ENCODE results near the gene NIP7.
A peak's percentile ranks its signal among the peaks of the same experiment; 100 is the strongest.

Gene NIP7

DNA sequence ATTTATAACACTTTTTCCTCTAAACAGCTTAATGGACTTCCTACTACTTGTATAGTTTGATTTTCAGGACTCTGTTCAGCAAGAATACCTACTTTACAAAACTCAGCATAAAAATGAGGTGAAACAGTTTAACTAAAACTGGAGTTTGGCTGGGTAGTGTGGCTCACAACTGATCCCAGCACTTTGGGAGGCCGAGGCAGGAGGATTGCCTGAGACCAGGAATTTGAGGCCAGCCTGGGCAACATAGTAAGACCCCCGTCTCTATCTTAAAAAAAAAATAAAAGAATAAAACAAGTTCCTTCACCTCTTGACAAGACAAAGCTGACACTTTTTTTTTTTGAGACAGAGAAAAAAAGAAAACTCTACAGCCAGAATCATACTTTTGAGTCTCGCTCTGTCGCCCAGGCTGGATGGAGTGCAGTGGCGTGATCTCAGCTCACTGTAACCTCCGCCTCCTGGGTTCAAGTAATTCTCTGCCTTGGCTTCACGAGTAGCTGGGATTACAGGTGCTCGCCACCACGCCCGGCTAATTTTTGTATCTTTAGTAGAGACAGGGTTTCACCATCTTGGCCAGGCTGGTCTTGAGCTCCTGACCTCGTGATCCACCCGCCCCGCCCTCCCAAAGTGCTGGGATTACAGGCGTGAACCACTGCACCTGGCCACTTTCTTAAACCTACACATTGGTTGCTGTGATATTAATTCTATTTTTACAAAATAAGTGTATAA lies 11.8 kb upstream of the NIP7 start:
- TF ChIP-seq POLR2AphosphoS5 (IDR thresholded peaks at IDR 0.05; ENCODE audit: low read depth, low read length) (0 out of 2 replicates have a peak, but pooled peaks have one; percentile 29), FOXP2 (optimal IDR thresholded peaks at IDR 0.05; ENCODE audit: borderline replicate concordance, extremely low read depth, extremely low read length, insufficient read depth) (no peak), TAF1 (IDR thresholded peaks at IDR 0.05; ENCODE audit: borderline replicate concordance, insufficient read depth, low read length) (no peak), SIN3A (IDR thresholded peaks at IDR 0.05; ENCODE audit: borderline replicate concordance, insufficient read depth, low read length) (no peak)

DNA sequence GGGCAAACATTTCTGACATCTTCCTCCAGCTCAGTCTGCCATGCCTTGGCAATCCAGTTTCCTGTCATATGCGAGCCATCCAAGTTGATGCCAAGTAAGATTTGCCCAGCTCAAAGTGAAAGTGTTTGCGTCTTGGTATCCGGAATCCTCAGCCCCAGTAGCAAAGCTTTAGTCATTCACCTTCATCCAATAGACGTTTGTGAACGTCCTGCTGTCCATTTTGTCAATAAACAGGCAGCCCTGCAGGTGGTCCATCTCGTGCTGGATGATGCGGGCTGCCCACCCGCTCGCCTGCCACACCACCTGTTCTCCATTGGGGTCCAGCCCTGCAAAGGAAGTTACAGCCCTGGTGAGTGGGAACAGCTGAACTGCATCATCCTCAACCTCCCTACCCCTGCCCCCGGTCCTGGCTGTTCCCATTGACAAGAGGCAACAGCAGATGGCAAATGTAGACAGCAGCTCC lies 10.7 kb upstream of the NIP7 start:
- TF ChIP-seq POLR2AphosphoS5 (IDR thresholded peaks at IDR 0.05; ENCODE audit: low read depth, low read length): no peak
- no peak for TF ChIP-seq FOXP2 (optimal IDR thresholded peaks at IDR 0.05; ENCODE audit: borderline replicate concordance, extremely low read depth, extremely low read length, insufficient read depth)
- TF ChIP-seq TAF1 (IDR thresholded peaks at IDR 0.05; ENCODE audit: borderline replicate concordance, insufficient read depth, low read length): no peak
- TF ChIP-seq SIN3A (IDR thresholded peaks at IDR 0.05; ENCODE audit: borderline replicate concordance, insufficient read depth, low read length): no peak
- TF ChIP-seq, protein P1, sequence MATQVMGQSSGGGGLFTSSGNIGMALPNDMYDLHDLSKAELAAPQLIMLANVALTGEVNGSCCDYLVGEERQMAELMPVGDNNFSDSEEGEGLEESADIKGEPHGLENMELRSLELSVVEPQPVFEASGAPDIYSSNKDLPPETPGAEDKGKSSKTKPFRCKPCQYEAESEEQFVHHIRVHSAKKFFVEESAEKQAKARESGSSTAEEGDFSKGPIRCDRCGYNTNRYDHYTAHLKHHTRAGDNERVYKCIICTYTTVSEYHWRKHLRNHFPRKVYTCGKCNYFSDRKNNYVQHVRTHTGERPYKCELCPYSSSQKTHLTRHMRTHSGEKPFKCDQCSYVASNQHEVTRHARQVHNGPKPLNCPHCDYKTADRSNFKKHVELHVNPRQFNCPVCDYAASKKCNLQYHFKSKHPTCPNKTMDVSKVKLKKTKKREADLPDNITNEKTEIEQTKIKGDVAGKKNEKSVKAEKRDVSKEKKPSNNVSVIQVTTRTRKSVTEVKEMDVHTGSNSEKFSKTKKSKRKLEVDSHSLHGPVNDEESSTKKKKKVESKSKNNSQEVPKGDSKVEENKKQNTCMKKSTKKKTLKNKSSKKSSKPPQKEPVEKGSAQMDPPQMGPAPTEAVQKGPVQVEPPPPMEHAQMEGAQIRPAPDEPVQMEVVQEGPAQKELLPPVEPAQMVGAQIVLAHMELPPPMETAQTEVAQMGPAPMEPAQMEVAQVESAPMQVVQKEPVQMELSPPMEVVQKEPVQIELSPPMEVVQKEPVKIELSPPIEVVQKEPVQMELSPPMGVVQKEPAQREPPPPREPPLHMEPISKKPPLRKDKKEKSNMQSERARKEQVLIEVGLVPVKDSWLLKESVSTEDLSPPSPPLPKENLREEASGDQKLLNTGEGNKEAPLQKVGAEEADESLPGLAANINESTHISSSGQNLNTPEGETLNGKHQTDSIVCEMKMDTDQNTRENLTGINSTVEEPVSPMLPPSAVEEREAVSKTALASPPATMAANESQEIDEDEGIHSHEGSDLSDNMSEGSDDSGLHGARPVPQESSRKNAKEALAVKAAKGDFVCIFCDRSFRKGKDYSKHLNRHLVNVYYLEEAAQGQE (IDR thresholded peaks at IDR 0.05; ENCODE audit: insufficient read depth in 1 of 2, low read depth in 2 of 2, low read length in 2 of 2): no peak

DNA sequence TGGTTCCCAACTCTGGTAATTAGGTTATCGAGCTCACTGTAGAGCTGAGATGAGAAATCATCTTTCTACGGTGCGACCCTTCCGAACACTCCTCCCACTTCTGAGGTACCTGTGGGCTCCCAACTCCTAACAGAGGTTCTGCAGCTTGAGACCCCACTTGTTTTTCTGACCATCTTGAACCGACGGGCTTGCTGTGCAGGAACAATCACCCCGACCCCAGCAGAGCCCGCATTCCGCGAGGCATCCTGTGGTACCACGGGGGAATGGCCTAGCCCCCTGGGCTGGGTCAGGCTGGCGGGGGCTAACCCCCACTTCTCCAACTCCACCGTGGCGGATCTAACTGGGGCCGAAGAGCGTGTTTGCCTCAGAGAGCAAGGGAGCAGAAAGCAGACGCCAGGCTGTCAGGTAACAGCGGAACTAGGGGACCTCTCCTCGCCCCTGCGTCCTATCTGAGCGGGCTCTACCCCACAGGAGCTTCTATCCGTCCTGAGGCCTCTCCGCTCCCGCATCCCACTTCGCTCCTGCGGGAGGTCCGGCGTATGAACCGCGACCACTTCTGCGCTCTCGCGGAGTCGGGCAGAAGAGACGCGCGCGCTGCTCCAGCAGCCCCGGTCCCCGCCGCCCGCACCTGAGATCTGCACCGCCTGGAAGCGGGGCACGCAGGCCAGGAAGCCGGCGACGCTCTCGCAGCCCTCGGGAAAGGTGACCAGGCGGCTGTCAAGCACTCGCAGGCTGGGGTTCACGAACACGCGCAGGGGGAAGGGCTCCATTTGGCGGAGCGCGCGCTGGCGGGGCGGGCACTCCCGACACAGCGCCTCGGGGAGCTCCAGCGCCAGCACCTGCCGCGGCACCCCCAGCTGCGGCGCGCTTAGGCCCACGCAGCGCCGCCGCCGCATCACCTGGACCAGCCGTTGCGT lies 9.9 kb upstream of the NIP7 start:
- TF ChIP-seq POLR2AphosphoS5 (IDR thresholded peaks at IDR 0.05; ENCODE audit: low read depth, low read length) (no peak), FOXP2 (optimal IDR thresholded peaks at IDR 0.05; ENCODE audit: borderline replicate concordance, extremely low read depth, extremely low read length, insufficient read depth) (no peak), SIN3A (IDR thresholded peaks at IDR 0.05; ENCODE audit: borderline replicate concordance, insufficient read depth, low read length) (peak; percentile 5; the same call in 1 of the 2 replicates), TAF1 (IDR thresholded peaks at IDR 0.05; ENCODE audit: borderline replicate concordance, insufficient read depth, low read length) (no peak)
- TF ChIP-seq, protein P1 (IDR thresholded peaks at IDR 0.05; ENCODE audit: insufficient read depth in 1 of 2, low read depth in 2 of 2, low read length in 2 of 2): no peak

DNA sequence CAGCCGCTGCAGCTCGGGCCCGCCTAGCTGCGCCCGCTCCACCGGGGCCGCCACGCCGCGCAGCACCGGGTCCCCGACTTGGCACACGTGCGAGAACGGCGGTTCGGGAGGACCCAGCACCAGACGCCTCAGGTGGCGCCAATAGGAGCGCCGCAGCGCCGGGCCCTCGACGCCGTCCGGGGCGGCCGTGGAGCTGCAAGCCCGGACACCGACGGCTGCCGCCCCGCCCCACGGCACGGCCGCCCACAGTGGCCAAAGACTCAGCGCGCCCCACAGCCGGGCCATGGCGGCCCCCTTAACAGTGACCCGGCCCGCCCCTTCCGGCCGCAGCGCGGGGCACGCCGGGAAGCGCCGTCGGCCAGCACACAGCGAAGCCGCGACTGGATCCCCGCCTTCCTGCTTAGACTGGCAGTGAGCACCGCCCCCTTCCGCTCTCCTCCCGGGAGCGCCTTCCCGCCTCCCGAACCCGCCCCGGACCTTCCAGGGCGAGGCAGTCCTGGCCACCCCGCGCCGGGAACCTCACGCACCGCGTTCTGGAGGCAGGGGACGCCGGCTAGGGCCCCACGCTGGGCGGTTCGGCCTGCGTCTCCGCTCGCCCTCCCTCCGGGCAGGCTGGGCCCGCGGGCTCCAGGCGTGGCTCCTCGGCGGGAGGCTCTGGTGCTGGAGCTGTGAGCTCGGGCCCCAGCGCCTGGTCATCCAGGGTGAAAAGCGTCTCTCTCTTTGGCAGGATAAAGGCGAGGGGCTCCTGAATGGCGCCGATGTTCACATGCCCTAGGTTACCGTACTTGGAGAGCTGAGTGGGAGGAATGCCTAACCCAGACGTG lies 9.1 kb upstream of the NIP7 start, which contains the start of gene PDF:
TSS of gene PDF (minus strand) at position 303 of the 824 bp plus-strand sequence. CDS start at position 285, 18 bp downstream.
- TF ChIP-seq SIN3A (IDR thresholded peaks at IDR 0.05; ENCODE audit: borderline replicate concordance, insufficient read depth, low read length): 0 out of 2 replicates have a peak, but pooled peaks have one; percentile 6
- peak; percentile 88 for TF ChIP-seq POLR2AphosphoS5 (IDR thresholded peaks at IDR 0.05; ENCODE audit: low read depth, low read length)
- TF ChIP-seq FOXP2 (optimal IDR thresholded peaks at IDR 0.05; ENCODE audit: borderline replicate concordance, extremely low read depth, extremely low read length, insufficient read depth): peak; percentile 51
- TF ChIP-seq, protein P1 (IDR thresholded peaks at IDR 0.05; ENCODE audit: insufficient read depth in 1 of 2, low read depth in 2 of 2, low read length in 2 of 2): no peak
- peak; percentile 31; the same call in 1 of the 2 replicates for TF ChIP-seq TAF1 (IDR thresholded peaks at IDR 0.05; ENCODE audit: borderline replicate concordance, insufficient read depth, low read length)

Measured in PFSK-1 (cell line).